HG03520 (cell line): ENCODE data around the gene COX4I2.

Experiments used
- ATAC-seq: cut with Tn5 transposase; IDR thresholded peaks from one replicate; pipeline ENCODE4 v1.9.1; 2021; ENCODE audit warnings: mild to moderate bottlenecking, moderate library complexity; ENCODE audit not compliant: unreplicated experiment

Gene COX4I2

DNA sequence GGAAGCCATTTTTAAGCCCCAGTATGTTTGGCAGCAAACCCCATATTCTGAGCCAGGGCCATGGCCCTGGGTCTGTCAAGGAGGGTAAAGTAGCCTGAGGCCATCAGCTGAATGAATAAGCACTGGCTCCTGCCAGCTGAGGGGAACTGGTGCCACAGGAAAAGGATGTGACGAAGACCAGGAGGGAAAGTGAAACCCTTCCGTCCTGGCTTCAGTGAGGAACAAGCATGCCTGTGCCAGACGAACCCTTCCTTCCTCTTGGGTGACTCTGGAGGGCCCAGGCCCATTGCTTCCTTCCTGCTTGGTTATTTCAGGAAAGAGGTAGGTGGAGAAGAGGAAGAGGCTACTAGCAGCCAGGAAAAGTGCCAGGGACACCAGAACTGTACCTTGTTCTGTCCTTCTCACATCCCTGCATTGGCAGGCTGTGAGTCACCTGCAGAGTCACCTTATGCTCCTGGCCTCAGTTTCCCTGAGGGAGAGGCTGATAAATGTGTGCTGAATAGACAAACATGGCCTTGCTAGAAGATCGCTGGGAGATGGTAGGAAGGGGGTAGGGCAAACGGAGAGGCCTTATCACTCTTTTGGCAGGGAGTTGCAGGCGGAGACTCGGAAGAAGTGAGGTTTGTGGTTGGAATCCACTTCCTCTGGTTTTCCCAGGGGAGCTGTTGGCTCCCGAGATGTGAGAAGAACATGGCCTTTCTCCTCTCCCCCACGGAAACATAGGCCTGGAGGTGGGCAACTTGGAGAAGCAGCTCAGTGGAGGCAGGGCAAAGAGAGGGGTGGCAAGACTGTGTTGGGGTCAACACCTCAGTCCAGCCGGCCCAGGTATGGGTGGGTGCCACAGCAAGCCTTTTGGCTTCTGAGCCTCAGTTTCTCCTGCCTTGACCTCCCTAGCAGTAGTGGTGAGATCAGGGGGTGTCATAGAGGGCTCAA lies 37.4 kb downstream of the COX4I2 start:
- no peak for ATAC-seq

DNA sequence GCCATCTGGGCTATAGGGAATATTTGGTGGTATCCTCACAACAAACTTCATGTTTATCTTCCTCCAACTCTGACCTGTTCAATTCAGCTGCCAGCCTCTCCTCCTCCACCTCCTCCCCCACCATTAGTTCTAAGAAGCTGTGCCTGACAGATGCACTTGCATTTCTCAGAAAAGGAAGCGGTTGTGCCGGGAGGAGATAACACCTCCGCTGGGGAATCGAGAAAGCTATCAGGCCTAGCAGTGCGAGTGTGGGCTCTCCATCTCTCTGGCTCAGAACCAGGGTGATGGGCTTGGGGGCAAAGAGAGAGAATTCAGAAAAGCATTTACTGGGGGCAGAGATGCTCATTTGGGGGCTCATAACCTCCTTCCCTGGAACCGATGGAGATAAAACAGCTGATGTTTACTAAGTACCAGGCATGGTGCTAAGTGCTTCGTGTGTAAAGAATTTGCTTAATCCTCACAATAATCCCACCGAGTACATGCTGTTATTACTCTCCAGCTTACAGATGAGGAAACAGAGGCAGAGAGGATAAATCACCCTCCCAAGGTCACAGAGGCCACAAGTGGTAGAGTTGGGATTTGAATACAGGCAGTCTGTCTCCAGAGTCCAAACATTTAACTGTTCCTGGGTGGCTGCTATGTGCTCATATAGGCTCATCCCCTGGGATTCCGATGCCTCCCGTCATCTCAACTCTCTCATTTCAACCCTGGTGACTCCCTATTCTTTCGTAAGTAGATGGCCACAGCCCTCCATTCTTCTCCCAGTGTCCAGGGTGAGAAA lies 38.3 kb downstream of the COX4I2 start:
- no peak for ATAC-seq

DNA sequence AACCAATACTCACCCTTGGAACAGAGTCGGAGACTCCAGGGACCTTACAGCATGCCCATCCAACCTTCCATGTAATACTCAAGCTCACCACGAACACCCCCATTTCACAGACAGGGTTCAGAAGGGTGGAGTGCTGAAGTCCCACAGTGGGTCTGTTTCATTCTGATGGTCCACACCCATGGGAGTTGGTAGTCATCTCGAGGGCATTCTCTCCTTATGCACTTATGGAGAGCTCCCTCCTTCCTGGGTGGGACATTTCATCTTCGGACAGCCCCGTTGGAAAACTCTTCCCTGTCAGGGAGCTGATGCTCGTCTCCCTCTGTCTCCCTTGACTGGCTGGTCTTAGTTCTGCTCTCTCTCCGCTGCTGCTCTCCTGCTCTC lies 38.9 kb downstream of the COX4I2 start:
- ATAC-seq: no peak

DNA sequence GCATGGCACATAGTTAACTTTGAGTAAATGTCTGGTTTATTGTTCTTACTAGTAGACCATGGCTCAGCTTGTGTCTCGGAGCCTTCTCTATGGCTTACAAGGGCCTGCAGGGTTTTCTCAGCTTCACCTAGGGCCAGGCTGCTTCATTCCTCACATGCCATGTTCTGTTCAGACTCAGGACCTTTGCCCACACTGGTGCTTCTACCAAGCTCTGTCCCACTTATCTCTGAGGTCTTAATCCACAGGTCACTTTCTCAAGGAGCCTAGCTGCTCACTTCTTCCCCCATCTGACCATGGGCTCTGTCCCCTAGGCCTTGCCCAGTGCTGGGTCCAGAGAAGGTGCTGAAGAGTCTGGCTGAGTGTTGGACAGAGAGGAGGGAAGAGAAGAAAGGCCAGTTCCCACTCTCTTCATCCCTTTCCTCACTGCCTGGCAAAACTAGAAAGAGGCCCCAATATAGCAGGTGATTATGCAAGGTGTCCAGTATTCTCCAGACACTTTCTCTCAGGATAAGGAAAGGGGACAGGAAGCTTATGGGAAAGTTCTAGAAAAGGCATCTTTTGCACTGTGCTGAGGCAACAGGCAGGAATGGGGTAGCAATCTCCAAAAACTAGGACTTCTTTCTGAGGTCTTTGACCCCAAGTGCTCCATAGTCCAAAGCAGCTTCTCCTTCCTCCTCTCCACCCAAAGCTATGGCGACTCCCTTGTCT lies 40.0 kb downstream of the COX4I2 start:
- ATAC-seq: no peak

DNA sequence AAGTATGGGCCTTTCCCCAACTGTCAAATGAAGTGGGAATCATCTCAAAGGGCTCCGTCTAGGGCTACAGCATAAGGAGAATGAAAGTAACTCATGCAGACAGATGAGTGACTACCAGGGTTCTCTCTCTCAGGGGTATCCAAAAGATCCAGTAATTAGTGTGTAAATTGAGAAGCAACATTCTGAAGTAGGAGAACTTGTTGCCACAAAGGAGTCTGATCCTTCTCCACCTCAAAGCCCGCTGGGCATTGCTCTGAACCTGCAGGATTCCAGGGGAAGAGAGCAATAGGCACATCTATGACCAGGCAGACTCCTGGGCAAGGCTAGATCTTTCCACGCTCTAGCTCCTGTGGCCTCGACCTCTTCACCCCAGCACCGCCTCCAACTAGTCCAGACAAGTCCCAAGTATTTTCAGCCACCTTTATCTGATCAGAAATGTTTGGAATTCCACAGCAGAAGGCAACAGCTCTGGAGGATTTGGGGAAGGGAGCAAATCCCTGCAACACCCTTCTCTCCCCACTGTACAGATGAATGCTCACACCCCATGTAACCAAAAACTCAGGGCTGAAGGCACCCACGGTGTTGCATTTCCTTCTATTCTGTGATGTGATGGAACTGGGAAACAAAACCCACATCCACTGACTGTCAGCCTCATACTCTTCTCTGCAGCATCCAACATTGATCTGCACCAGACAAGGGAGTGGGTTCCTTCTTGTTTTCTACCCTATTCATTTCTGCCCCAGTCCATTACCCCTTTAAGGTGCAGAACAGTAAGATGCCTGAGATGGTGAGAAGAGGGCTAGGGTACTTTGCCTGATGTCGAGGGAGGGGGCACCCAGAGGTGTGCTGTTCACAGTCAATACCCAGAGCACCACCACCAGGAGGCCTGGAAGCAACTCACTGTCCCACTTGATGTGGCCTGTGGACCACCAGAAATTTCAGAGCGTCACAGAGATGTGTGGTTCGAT lies 41.0 kb downstream of the COX4I2 start:
- no peak for ATAC-seq

DNA sequence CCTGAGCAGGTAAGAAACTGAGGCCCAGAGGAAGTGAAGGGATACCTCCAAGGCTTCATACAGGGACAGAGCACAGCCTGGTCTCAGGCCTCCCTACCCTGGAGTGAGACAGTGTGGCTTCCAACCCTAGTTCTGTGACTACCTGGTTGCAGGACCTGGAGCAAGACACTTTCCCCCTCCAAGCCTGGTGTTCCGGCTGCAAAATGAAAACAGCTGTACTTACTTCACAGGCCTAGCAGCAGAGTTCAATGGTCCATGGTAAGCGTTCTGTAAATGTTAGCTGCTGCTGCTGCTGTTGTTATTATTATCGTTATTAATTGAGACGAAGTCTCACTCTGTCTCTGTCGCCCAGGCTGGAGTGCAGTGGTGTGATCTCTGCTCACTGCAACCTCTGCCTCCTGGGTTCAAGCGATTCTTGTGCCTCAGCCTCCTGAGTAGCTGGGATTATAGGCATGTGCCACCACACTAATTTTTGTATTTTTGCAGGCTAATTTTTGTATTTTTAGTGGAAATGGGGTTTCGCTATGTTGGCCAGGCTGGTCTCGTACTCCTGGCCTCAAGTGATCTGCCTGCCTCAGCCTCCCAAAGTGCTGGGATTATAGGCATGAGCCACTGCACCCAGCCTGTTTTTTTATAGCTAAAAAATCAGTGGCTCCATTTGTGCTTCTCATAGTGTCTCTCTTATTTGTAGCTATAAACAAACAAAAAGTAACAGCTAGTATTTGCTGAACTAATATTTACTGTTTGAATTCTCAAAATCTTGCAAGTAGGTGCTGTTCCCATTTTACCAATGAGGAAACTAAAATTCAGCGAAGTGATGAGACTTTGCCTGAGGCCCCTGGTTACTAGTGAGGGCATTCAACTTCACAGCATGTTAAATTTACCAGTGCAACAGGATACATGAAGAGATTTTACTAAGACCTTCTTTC lies 41.9 kb downstream of the COX4I2 start:
- no peak for ATAC-seq

DNA sequence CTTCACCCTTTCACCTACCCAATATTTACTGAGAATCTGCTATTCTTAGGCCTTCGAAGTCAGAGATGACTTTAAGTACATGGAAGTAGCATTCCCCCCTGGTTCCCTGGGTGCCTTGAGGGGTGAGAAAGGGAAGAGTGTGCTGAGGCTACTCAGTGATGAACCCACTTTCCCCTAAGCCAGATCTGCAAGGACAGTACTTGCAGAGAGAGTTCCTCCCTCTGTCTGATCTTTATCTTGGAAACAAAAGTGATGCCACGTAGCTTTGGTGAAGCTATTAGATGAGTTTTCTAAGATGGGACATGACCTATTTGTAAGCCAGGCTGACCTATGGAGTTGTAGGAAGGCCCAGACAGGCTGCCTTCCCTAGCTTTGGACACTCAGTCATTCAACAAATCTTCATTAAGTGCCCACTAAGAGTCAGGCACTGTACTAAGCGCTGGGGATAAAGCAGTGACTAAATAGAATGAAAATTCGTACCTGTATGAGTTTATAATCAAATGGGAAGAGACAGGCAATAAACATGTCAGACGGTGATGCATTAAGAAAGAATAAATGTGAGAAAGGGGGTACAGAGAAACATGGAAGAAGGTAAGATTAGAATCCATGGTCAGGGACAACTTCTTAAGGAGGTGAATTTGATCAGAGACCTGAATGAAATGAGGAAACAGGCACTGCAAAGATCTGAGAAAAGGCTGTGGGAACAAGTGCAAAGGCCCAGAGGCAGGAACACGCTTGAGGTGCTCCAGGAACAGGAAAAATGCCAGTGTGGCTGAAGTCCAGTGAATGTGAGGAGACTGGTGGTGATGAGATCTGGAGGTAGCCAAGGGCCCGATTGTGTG lies 42.8 kb downstream of the COX4I2 start:
- ATAC-seq: no peak

DNA sequence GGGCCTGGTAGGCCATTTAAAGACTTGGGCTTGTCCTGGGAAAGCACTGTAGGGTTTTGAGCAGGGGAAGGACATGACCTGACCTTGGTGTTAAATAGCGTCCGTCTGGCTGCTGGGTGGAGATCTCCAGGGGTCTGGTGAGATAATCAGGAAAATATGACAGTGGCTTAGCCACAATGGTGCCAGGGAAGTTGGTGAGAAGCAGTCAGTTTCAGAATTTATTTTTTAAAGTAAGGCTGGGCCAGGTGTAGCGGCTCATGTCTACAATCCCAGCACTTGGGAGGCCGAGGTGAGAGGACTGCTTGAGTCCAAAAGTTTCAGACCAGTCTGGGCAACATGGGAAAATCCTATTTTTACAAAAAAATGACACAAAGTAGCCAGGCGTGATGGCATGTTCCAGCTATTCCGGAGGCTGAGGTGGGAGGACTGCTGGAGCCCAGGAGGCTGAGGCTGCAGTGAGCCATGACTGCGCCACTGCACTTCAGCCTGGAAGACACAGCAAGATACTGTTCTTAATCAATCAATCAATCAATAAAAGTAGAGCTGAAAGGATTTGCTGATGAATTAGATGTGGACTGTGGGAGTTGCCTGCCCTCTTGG lies 43.5 kb downstream of the COX4I2 start:
- ATAC-seq: no peak

DNA sequence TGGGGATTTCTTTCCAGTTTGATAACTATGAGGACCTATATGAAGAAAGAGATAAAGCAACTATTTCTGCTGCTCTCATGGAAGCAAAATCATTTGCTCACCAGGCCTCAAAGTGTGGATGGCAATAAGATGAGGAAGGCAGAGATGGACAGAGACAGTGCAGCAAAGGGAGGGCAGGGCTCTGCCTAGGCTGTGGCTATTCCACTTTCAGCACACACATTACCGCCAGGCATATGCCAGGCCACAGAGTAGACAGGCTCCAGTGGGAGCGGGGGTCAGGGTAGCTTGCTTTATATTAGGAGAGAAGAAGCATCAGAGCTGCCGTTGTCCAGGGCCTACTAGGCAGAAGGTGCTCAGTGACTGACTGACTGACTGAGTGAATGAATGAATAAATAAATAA lies 44.1 kb downstream of the COX4I2 start:
- no peak for ATAC-seq

DNA sequence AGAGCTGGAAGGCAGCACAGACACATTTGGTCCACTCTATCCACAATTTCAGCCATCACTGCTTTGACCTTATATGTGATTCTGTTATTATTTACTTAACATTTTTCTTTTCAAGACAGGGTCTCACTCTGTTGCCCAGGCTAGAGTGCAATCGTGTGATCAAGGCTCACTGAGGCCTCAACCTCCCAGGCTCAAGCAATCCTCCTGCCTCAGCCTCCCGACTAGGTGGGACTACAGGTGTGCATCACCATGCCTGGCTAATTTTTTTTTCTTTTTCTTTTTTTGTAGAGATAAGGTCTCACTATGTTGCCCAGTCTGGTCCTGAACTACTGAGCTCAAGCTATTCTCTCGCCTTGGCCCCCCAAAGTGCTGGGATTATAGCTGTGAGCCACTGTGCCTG lies 44.6 kb downstream of the COX4I2 start:
- no peak for ATAC-seq

DNA sequence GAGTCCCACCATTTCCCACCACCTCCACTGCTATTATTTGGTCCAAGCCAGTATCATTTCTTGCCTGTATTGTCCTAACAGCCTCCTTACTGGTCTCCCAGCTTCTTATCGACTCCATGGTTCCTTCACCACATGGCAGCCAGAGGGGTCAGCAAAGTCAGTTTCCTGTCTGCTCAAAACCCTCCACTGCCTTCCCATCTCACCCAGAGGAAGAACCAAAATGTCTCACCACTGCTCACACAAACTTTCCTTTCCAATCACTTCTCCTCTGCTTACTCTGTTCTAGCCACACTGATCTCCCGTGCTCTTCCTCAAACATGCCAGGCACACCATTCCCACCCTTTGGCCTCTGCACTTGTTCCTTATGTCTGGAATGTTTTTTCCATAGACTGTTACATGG lies 45.2 kb downstream of the COX4I2 start:
- no peak for ATAC-seq

DNA sequence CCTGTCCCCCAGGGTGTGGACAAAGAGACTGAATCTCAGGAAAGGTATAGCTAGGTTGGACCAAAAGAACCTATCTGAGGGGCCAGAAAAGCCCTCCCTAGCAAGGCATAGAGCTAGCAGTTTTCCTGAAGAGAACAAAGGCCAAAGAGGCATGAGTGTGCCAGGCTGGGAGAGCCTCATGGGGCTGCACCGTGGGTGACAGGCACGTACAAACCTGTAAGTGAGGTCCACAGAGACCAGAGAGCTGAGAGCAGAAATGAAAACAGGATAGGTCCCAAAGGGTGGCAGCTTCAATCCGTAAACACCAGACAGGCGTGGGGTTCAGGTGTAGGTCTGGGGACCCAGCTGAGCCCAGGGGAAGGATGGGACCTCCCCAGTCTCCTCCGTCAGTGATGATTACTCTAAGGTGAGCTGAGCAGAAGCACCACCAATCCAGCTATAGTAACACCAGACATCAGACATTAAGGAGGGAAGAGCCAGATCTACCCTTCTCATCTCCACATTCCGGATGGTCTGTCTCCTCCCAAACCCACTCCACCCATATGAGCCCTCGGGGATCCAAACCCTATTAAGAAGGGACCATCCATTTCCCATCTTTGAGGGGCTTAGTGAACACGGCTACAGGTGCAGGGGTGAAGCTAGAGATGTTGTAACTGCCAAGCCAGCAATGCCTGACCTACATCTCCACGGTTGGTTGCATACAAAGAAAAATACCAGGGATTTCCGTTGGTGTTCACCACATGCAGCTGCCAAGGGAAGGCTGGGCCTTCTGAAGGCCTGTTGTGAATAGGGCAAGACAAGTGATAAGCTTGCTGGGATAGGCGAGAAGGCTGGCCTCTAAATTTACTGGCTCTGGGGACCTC lies 46.7 kb downstream of the COX4I2 start:
- ATAC-seq: no peak

DNA sequence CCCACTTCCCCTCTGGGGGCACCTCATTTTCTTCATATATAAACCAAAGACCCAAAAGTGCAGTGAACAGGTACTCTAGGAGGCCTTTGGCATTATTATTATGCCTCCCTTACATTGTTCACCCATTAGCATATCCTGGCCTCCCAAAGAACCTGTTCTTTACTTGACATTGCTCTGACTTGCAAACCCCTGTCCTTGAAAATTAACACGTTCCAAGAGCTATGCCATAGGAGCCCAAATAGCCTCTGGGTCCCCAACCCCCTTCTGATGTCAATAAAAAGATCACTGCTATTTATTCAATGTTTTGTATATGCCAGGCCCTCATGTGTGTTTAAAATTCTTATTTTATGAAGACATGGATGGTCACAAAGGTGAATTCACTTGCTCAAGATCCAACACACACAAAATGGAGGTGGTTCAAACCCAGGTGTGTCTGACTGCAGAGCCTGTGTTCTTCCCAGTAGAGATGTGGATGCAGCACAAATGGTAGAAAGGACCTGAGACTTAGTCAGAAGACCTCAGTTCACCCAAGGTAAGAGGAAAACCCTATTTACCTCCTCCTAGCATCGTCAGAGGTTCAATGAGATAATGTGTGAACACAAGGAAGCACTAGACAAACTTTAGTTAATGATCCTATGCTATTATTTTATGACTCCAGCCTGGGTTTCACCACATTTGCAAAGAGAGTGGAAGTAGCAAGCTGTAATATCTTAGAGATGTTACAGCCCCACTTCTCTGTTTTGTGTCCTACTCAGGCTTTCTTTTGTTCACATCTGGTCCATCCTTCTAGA lies 48.3 kb downstream of the COX4I2 start:
- ATAC-seq: no peak

DNA sequence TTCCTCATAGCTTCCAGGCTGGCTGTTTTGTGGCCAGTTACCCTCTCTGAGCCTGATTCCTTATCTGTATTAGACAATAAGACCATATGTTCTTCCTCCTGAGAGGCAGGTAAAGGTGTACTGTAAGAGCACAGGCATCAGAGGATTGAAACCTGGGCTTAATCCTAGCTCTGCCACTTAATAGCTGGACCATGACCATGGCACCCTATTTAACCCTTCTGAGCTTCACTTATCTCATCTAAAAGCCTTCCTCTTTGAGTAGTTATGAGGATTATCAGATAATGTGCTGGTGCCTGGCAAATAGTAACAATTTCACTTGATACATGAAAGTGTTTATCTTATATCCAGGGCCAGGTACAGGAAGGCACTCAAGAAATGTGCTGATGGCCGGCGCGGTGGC lies 50.1 kb downstream of the COX4I2 start:
- ATAC-seq: no peak

DNA sequence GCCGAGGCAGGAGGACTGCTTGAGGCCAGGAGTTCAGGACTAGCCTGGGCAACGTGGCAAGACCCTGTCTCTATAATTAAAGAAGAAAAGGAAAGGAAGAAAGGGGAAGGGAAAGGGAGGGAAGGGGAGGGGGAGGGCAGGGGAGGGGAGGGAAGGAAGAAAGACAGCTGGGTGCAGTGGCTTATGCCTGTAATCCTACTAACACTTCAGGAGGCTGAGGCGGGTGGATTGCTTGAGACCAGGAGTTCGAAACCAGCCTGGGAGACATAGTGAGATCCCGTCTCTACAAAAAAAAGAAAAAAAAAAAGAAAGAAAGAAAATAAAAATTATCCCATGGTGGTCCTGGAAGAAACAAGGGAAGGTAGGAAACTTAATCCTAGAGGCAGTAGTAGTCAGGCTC lies 51.4 kb downstream of the COX4I2 start:
- no peak for ATAC-seq

DNA sequence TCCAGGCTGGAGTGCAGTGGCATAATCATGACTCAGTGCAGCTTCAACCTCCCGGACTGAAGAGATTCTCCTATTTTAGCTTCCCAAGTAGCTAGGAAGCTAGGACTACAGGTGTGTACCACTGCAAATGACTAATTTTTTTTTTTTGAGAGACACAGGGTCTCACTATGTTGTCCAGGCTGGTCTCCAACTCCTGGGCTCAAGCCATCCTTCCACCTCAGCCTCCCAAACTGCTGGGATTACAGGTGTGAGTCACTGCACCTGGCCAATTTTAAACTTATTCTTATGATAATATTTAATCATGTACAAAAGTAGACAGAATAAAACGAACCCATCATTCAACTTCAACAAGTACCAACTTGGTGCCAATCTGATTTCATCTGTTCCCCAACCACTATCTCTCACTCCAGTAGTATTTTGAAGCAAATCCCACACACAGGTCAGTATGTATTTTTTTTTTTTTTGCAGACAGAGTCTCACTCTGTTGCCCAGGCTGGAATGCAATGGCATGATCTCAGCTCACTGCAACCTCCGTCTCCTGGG lies 52.5 kb downstream of the COX4I2 start:
- ATAC-seq: no peak
